ENCODE data around the gene ZSCAN4.

The ZSCAN4 gene

DNA sequence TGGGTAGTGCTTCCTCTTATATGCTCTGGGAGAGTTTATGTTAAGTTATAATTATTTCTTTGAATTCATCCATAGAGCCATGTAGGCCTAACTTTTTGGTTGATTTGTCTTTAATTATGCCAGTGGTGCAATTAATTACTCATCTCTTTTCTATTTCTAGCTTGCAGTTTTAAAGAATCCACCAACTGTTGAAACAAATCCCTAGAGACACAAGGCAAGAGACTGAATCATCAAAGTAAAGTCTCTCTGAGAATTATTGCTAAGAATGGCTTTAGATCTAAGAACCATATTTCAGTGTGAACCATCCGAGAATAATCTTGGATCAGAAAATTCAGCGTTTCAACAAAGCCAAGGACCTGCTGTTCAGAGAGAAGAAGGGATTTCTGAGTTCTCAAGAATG, 7.1 kb downstream of the ZSCAN4 start:
- no peak for DNase-seq (ENCODE audit: low read depth)

DNA sequence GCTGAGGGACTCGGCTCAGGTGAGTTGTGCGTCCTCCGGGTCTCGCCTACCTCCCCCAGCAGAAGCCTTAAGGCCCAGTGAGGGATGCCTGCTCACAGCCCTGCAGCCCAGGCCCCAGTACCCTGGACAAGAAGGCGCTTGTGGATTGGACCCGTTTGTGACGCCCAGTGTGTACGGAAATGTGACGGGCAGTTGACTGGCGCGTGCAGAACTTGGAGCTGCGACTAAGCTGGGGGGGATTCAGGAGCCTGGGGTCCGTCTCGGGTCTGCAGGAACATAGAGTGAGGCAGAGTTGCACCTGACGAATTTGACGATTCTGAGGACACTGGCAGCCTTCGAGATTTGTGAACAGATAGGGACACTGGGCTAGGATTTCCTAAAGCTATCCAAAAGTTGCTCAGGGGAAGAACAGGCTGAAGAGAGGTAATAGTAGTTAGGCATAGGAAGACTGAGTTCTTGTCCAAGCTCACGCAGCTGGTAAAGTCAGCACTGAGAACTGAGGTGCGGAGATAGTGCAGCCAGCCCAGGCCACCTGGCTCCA, 13.6 kb downstream of the ZSCAN4 start:
- DNase-seq (ENCODE audit: low read depth), result no peak

DNA sequence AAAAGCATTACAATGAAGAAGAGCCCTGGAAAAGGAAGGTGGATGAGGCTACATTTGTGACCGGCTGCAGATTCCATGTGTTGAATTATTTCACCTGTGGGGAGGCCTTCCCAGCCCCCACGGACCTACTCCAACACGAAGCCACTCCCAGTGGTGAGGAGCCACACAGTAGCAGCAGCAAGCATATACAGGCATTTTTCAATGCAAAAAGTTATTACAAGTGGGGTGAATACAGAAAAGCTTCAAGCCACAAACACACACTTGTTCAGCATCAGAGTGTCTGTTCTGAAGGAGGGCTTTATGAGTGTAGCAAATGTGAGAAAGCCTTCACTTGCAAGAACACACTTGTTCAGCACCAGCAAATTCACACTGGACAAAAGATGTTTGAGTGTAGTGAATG, 18.0 kb downstream of the ZSCAN4 start:
- no peak for DNase-seq (ENCODE audit: low read depth)

DNA sequence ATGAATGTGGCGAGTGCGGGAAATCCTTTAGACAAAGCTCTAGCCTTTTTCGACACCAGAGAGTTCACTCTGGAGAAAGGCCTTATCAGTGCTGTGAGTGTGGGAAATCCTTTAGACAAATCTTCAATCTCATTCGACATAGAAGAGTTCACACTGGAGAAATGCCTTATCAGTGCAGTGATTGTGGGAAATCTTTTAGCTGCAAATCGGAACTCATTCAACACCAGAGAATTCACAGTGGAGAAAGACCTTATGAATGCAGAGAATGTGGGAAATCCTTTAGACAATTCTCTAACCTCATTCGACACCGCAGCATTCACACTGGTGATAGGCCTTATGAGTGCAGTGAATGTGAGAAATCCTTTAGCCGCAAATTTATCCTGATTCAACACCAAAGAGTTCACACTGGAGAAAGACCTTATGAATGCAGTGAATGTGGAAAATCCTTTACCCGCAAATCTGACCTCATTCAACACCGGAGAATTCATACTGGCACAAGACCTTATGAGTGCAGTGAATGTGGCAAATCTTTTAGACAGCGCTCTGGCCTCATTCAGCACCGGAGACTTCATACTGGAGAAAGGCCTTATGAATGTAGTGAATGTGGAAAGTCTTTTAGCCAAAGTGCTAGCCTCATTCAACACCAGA, 18.8 kb downstream of the ZSCAN4 start:
- no peak for DNase-seq (ENCODE audit: low read depth)

DNA sequence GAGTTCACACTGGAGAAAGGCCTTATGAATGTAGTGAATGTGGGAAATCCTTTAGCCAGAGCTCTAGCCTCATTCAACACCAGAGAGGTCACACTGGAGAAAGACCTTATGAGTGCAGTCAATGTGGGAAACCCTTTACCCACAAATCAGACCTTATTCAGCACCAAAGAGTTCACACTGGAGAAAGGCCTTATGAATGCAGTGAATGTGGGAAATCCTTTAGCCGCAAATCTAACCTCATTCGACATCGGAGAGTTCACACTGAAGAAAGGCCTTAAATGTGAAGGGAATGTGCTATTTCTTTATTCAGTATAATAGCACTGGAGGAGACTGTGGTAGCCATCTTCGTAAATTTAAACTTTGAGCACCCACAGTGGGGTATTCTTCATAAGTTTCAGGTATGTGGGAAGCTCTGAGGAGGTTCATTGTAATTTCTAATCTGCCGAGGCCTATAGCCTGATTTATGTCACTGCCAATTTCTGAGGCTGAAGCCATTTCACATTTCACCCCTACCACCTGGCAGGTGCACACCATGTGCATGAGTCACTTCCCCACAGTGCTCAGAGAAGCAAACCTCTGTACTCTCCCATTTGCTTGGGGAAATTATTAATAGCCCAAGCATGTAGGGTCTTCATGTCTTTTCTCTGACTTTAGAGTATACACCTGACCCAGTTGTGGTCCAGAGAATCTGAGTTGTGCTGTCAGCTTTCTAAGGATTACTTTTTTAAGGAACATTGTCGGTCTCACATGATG, 19.5 kb downstream of the ZSCAN4 start:
- no peak for DNase-seq (ENCODE audit: low read depth)

DNA sequence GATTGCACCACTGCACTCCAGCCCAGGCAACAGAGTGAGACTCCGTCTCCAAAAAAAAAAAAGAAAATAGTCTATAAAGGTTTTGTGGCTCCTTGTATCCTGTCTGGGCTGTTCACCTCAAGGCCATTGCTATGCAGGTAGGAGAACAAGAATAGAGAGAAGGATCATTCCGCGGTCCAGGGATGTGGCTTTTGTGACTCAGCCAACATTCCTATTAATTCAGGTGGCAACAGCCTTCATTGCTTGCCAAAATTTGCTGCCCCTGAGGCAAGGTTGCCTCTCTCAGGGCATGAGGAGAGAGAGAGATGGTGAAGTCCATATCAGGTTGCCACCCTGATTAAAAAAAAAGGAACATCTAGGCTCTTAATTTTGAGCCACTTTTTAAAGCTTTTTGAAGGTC, 21.0 kb downstream of the ZSCAN4 start:
- no peak for DNase-seq (ENCODE audit: low read depth)

DNA sequence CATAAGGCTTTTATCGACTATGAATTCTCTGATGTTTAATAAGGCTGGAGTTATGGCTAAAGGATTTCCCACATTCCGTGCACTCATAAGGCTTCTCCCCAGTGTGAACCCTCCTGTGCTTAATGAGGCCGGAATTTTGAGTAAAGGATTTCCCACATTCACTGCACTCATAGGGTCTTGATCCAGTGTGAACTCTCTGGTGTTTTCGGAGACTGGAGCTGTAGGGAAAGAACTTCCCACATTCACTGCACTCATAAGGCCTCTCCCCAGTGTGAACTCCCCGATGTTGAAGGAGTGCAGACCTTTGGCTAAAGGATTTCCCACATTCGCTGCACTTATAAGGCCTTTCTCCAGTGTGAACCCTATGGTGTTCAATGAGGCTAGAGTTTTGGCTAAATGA, 32.9 kb downstream of the ZSCAN4 start:
- no peak for DNase-seq (ENCODE audit: low read depth)

DNA sequence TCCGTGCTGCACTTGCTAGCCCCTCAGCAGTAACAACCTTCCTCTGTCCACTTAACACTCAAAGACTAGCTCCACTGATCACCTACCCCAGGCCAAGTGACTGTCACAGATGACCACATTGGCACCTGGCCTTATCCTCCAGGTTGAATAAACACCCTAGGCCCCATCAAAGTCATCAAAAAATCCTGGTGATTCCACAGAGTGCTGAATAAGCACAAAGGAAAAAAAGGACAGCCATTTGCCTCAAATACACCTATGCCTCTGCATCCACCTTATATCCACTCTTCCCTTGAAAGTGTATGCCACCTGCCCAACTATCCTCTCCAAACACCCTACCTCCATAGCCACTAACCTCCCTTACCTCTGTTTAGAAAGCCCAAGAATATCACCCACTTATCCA, 37.6 kb downstream of the ZSCAN4 start:
- DNase-seq (ENCODE audit: low read depth), result no peak

DNA sequence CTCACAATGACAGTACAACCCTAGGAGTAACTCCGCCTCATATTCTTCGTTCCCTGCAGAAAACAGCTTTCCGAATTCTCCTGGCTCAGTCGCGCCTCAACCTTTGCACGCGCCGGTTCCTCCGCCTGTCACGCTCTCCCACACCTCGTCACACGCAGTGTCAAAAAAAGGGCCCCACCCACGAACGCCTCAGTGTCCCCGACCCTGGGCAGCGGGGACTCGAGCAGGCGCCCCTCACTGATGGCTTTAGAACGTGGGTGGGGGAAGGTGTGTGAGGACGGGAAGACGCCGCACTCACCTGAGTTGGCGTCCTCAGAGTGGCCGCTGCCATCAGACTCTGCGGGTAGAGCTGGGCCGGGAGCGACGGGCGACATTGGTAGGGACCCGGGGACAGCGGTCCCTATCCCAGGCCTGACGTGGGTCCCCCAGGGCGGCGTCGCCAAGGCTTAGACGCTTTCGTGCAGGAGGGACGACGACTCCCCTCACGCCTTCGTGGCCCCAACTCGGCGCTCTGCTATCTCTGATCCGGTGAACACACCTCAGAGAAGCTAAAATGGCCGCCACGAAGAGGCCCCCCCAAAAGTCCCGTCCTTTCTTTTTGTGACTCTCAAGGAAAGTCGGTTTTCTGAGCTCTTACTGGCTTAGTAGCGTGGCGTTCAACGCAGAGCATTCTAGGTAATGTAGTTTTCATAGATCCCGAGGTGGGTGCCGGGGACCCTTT, 40.1 kb downstream of the ZSCAN4 start, which contains the start of gene ZNF154:
ZNF154 (minus strand) TSS at position 564 of the 721 bp plus-strand sequence; CDS start at position 331, 233 bp downstream.
- DNase-seq (ENCODE audit: low read depth), result no peak

DNA sequence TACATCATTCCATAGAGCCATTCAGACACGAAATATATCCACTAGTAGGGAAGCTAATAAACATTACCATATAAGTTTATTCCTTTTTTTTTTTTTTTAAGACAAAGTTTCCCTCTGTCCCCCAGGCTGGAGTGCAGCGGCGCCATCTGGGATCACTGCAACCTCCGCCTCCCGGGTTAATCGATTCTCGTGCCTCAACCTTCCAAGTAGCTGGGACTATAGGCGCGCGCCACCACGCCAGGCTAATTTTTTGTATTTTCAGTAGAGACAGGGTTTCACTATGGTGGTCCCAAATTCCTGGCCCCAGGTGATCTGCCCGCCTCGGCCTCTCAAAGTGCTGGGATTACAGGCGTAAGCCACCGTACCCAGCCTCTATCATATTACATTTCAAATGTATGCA, 40.9 kb downstream of the ZSCAN4 start:
- no peak for DNase-seq (ENCODE audit: low read depth)

DNA sequence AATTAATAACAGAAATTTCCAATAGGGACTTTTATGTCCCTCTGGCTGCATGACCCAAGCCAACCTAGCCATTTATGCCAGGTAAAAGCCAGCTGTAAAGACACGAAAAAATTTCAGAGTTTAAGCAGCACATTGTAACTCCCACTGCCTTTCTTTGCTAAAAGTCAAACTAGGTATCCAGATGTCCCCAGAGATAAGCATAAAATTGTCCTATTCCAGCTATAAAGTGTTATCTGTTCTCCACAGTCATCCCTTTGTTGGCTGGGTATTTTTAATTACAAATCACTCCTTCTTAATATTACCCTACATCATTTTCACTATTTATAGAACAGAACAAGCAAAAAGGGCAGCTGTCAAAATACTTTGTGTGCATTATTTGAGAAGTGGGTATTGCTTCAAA, 43.5 kb downstream of the ZSCAN4 start:
- no peak for DNase-seq (ENCODE audit: low read depth)

DNA sequence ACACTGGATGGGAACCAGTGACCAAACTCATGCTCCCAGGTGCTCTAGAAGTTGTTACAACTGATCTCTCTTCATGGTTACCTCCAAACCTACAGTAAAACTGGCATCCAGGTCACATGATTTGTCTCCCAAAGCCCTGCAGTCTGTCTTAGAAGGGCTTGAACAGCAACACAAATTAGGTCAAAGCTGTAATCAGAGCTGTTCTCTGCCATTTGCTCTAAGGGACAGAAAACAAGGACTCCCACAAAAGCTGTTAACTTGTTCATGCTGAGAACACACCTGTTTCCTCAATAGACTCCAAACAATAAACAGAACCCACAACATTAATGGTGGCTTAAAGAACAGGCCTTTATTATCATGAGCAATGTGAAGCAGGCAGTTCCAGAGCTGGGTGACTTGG, 50.7 kb downstream of the ZSCAN4 start:
- no peak for DNase-seq (ENCODE audit: low read depth)

DNA sequence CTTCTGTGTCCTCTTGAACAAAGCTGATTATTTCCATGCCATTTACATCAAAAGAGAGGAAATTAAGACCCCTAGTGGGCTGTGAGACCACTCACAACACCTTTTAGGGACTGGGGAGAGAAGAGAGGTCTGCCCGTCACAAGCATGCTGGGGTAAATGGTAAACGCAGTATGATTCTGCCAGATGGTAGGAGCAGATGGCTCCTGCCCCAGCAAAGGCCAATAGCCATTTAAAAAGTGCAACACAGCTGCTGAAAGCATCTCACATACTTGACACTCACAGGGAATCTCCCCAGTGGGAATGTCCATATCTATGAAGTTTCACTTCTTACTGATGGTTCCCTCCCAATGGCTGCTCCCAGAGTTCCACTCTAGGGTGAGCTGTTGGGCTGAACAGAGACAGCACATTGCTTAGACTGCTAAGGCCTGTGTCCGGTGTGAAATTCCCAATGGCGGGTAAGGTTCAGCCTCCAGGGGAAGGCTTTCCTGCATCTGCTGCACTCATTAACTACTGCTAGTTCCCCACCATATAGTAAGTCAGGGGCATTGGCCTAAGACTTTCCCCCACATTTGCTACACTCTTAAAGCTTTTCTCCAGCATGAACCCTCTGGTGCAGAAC, 51.3 kb downstream of the ZSCAN4 start:
- no peak for DNase-seq (ENCODE audit: low read depth)

DNA sequence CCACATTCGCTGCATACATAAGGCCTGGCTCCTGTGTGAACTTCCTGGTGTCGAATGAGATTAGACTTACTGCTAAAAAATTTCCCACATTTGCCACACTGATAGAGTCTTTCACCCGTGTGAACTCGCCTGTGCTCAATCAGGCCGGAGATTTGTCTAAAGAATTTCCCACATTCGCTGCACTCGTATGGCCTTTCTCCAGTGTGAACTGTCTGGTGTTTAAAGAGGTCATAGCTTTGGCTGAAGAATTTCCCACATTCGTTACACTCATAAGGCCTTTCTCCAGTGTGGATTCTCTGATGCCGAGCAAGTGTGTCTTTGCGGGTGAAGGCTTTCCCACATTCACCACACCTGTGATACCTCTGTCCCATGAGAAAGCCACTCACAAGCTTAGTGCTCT, 52.1 kb downstream of the ZSCAN4 start:
- DNase-seq (ENCODE audit: low read depth), result no peak

Data from T-helper 22 cell (primary cell).